ENCODE results near the gene FAM227A.

FAM227A gene

DNA sequence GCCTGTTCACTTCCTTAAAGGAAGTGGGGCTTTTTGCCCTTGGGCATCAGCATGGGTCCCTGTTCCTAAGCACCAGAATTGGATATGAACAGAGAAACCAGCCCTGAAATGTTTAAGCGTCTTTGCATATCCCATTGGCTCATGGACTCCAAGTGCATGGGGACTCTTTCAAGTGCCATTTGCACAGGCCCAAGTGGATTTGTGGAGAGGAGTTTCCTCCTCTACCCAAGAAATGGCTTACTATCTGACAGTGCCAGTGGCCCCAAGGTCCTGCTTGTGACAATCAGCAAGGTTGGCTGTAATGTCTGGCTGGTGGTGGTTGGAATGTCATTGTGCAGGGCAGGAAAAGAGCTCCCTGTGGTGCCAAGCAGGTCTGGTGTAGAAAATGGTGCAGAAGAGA, 29.6 kb upstream of the FAM227A start:
- no peak for TF ChIP-seq YY1 (IDR thresholded peaks at IDR 0.05; ENCODE audit: low read depth)
- TF ChIP-seq FOXM1 (IDR thresholded peaks at IDR 0.05; ENCODE audit: borderline replicate concordance, low read depth): no peak
- no peak for TF ChIP-seq TCF12 (IDR thresholded peaks at IDR 0.05; ENCODE audit: low read depth)
- TF ChIP-seq TAF1 (IDR thresholded peaks at IDR 0.05; ENCODE audit: low read depth): no peak
- TF ChIP-seq RAD21 (IDR thresholded peaks at IDR 0.05; ENCODE audit: low read depth): no peak

- TF ChIP-seq NFIC (IDR thresholded peaks at IDR 0.05) (no peak), MAX (IDR thresholded peaks at IDR 0.05) (no peak), EP300 (IDR thresholded peaks at IDR 0.05; ENCODE audit: borderline replicate concordance) (no peak), CREB1 (IDR thresholded peaks at IDR 0.05; ENCODE audit: low read depth) (no peak), CEBPB (IDR thresholded peaks at IDR 0.05) (no peak), FOXM1 (IDR thresholded peaks at IDR 0.05; ENCODE audit: borderline replicate concordance, low read depth) (no peak), YY1 (IDR thresholded peaks at IDR 0.05; ENCODE audit: low read depth) (no peak)
- TF ChIP-seq, protein P1, sequence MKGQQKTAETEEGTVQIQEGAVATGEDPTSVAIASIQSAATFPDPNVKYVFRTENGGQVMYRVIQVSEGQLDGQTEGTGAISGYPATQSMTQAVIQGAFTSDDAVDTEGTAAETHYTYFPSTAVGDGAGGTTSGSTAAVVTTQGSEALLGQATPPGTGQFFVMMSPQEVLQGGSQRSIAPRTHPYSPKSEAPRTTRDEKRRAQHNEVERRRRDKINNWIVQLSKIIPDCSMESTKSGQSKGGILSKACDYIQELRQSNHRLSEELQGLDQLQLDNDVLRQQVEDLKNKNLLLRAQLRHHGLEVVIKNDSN (IDR thresholded peaks at IDR 0.05): no peak
These were observed 28.7 kb upstream of the FAM227A start for GRCh38 chr22:38684895-38685294.

- TF ChIP-seq RAD21 (IDR thresholded peaks at IDR 0.05; ENCODE audit: low read depth) (peak; percentile 32; the same call in 1 of the 2 replicates), TCF12 (IDR thresholded peaks at IDR 0.05; ENCODE audit: low read depth) (peak; percentile 85), NFIC (IDR thresholded peaks at IDR 0.05) (no peak; the same call in 1 of the 2 replicates), REST (IDR thresholded peaks at IDR 0.05; ENCODE audit: low read depth) (peak; percentile 31; the same call in 1 of the 2 replicates), ZBTB7A (IDR thresholded peaks at IDR 0.05; ENCODE audit: low read depth) (no peak), TEAD4 (IDR thresholded peaks at IDR 0.05) (peak; percentile 19; the same call in 1 of the 2 replicates), CEBPB (IDR thresholded peaks at IDR 0.05) (no peak; the same call in 1 of the 2 replicates), EP300 (IDR thresholded peaks at IDR 0.05; ENCODE audit: borderline replicate concordance) (no peak; the same call in 1 of the 2 replicates), FOXM1 (IDR thresholded peaks at IDR 0.05; ENCODE audit: borderline replicate concordance, low read depth) (no peak), TAF1 (IDR thresholded peaks at IDR 0.05; ENCODE audit: low read depth) (peak; percentile 96), YY1 (IDR thresholded peaks at IDR 0.05; ENCODE audit: low read depth) (peak; percentile 99), EGR1 (IDR thresholded peaks at IDR 0.05) (peak; percentile 57), CREB1 (IDR thresholded peaks at IDR 0.05; ENCODE audit: low read depth) (no peak), MAX (IDR thresholded peaks at IDR 0.05) (peak; percentile 87)
- TF ChIP-seq, protein P1 (IDR thresholded peaks at IDR 0.05): no peak
These were observed 25.6 kb upstream of the FAM227A start, which contains the start of gene TOMM22 for GRCh38 chr22:38681582-38682335. TSS of gene TOMM22 (plus strand) at chr22:38681957. CDS start at chr22:38681979, 22 bp downstream.

DNA sequence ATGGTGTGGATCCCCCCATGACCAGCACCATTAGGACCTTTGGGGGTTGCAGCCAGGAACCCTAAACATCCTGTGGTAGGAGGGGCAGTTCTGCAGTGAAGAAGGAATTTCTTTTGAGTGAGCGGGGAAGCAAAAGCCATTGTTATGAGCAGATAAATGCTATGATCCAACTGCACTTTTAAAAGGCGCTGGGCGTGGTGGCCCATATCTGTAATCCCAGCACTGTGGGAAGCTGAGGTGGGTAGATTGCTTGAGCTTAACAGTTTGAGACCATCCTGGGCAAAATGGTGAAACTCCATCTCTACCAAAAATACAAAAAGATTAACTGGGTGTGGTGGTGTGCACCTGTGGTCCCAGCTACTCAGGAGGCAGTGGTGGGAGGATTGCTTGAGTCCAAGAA, 19.6 kb upstream of the FAM227A start:
- no peak for TF ChIP-seq EGR1 (IDR thresholded peaks at IDR 0.05)
- no peak for TF ChIP-seq CEBPB (IDR thresholded peaks at IDR 0.05)
- TF ChIP-seq TCF12 (IDR thresholded peaks at IDR 0.05; ENCODE audit: low read depth): no peak
- TF ChIP-seq EP300 (IDR thresholded peaks at IDR 0.05; ENCODE audit: borderline replicate concordance): no peak
- TF ChIP-seq RAD21 (IDR thresholded peaks at IDR 0.05; ENCODE audit: low read depth): no peak

DNA sequence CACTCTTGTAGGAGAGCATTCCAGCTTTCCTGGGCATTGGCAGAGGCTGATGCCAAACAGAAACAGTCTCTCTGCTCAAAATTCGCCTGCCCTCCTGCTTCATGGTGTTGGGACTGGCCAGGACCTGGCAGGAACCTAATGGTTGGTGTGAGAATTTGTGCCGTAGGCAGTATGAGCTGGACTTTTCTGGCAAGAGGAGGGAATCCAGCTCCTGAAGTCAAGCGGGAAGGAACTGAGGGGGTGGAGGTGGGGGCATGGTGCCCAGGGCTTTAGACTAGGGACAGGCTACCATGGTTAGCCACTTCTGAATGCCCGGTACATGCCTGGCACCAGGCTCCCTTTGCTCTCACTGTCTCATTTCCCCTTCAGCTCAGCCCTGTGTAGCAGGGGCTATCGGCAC, 18.7 kb upstream of the FAM227A start:
- TF ChIP-seq REST (IDR thresholded peaks at IDR 0.05; ENCODE audit: low read depth) (no peak), RAD21 (IDR thresholded peaks at IDR 0.05; ENCODE audit: low read depth) (no peak), ZBTB7A (IDR thresholded peaks at IDR 0.05; ENCODE audit: low read depth) (no peak), FOXM1 (IDR thresholded peaks at IDR 0.05; ENCODE audit: borderline replicate concordance, low read depth) (no peak), TEAD4 (IDR thresholded peaks at IDR 0.05) (no peak), EGR1 (IDR thresholded peaks at IDR 0.05) (no peak), TCF12 (IDR thresholded peaks at IDR 0.05; ENCODE audit: low read depth) (no peak), YY1 (IDR thresholded peaks at IDR 0.05; ENCODE audit: low read depth) (no peak)
